ENCODE measurements around the gene NMB.

DNA sequence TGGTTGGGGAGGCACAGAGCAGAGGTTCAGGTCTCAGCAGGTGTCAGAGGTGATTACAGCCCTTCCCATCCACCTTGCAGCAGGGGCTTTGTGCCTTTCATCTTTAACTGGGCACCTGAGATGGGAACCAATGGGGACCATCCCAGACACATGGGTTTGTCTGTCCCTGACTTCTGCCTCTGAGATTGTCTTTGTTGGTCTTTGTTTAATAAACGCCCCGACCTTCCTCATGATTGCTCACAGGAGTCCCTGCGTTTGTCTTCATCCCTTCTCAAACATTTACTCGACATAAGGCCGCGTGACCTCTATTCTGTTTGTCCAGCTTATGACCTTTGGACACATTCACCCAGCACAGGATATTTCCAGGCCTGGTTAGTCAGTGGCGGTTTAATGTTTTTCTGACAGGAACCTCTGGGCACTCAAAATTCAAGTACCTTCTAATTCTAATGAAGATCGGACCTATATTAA, 51.3 kb downstream of the NMB start:
- TF ChIP-seq, protein P1, sequence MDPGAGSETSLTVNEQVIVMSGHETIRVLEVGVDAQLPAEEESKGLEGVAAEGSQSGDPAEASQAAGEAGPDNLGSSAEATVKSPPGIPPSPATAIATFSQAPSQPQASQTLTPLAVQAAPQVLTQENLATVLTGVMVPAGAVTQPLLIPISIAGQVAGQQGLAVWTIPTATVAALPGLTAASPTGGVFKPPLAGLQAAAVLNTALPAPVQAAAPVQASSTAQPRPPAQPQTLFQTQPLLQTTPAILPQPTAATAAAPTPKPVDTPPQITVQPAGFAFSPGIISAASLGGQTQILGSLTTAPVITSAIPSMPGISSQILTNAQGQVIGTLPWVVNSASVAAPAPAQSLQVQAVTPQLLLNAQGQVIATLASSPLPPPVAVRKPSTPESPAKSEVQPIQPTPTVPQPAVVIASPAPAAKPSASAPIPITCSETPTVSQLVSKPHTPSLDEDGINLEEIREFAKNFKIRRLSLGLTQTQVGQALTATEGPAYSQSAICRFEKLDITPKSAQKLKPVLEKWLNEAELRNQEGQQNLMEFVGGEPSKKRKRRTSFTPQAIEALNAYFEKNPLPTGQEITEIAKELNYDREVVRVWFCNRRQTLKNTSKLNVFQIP (CRISPR knock-in tag; IDR thresholded peaks at IDR 0.05; ENCODE audit: borderline replicate concordance, low read depth) = no peak
- TF ChIP-seq, protein P2, sequence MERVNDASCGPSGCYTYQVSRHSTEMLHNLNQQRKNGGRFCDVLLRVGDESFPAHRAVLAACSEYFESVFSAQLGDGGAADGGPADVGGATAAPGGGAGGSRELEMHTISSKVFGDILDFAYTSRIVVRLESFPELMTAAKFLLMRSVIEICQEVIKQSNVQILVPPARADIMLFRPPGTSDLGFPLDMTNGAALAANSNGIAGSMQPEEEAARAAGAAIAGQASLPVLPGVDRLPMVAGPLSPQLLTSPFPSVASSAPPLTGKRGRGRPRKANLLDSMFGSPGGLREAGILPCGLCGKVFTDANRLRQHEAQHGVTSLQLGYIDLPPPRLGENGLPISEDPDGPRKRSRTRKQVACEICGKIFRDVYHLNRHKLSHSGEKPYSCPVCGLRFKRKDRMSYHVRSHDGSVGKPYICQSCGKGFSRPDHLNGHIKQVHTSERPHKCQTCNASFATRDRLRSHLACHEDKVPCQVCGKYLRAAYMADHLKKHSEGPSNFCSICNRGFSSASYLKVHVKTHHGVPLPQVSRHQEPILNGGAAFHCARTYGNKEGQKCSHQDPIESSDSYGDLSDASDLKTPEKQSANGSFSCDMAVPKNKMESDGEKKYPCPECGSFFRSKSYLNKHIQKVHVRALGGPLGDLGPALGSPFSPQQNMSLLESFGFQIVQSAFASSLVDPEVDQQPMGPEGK (CRISPR knock-in tag; IDR thresholded peaks at IDR 0.05; ENCODE audit: borderline replicate concordance) = no peak
